Right atrium auricular region (tissue), 2 donors: ENCODE measurements around the gene JMJD1C. TPM values are rescaled to one million over a fixed set of nuclear protein-coding genes. Genes with fewer than 3 reads are reported as not detected.
A peak's percentile ranks its signal among the peaks of the same experiment; 100 is the strongest.

ENCODE experiments used
- DNase-seq: peaks from one replicate; pipeline ENCODE4 v3.0.0-alpha.2; 2019; ENCODE audit warnings: low spot score
- H3K27ac ChIP-seq, 2 donors: fragments of 200-600 bp; sonication (generic); 1 replicate in 1 of 2; 2 replicates in 1 of 2; pipeline ENCODE4 v1.5.1; 2016 to 2019
- H3K27me3 ChIP-seq, 2 donors: fragments of 200-600 bp; sonication (generic); one replicate each; pipeline versions ENCODE4 v1.5.1 to v1.6.0; 2017 to 2019
- H3K36me3 ChIP-seq: fragments of 200-600 bp; sonication (generic); one replicate; pipeline ENCODE4 v1.5.1; 2016
- H3K4me1 ChIP-seq, 2 donors: fragments of 200-600 bp; sonication (generic); one replicate each; pipeline versions ENCODE4 v1.5.1 to v1.6.0; 2017 to 2019
- H3K4me3 ChIP-seq, 2 donors: fragments of 200-600 bp; sonication (generic); 1 replicate in 1 of 2; 2 replicates in 1 of 2; pipeline ENCODE4 v1.5.1; 2017 to 2019; ENCODE audit warnings: mild to moderate bottlenecking in 1 of 2, moderate library complexity in 1 of 2
- H3K9me3 ChIP-seq, 2 donors: fragments of 200-600 bp; sonication (generic); one replicate each; pipeline ENCODE4 v1.5.1; 2019
- total RNA-seq, 2 donors: library from RNA; depleted of rRNA; stranded (reverse); fragments of >200 nt; gene quantifications; one replicate each; pipeline ENCODE4 v1.1.0, GENCODE V29; 2016
- TF ChIP-seq, protein P1 (sequence below), 2 donors: fragments of 200-600 bp; sonication (generic); IDR thresholded peaks; one replicate each; pipeline ENCODE4 v1.5.1; 2019; ENCODE audit warnings: antibody characterized with exemption in 2 of 2

JMJD1C gene
- total RNA-seq, 2 donors from 2014 or later: 45.5 to 57.6 TPM

DNA sequence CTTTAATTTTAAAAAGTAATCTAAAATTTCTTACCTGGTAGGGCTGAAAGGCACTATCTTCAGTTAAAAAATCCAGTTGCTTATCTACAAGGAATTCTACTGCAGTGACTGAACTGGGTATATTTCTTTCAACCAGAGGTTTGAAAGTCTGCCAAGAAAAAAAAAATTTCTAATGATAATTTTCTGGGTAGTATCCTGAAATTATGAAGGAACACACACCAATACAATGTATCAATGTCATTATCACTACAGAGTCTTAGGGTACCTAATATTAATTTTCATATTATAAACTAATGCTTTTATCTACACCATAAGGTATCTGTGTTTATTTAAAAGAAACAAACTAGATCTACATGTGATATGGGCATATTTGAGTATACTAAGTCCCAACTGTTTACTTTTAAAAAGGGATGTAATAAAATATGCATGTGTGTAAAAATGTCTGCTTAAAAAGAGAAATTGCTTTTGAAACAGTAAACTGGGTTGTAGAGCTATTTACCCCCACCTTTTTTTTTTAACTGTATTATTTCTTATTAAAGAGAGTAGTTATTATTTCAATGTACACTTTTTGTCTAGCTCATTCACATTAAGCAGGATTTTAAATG lies 201.1 kb downstream of the JMJD1C start:
- H3K36me3 ChIP-seq: peaks cover 13% of the 10 kb centered on the region
- DNase-seq: no peak
- H3K9me3 ChIP-seq: no peaks in the 10 kb centered on the region
- H3K4me1 ChIP-seq: peaks cover 0 to 46% of the 10 kb centered on the region in 2 donors
- H3K27me3 ChIP-seq: no peaks in the 10 kb centered on the region
- TF ChIP-seq, protein P1, sequence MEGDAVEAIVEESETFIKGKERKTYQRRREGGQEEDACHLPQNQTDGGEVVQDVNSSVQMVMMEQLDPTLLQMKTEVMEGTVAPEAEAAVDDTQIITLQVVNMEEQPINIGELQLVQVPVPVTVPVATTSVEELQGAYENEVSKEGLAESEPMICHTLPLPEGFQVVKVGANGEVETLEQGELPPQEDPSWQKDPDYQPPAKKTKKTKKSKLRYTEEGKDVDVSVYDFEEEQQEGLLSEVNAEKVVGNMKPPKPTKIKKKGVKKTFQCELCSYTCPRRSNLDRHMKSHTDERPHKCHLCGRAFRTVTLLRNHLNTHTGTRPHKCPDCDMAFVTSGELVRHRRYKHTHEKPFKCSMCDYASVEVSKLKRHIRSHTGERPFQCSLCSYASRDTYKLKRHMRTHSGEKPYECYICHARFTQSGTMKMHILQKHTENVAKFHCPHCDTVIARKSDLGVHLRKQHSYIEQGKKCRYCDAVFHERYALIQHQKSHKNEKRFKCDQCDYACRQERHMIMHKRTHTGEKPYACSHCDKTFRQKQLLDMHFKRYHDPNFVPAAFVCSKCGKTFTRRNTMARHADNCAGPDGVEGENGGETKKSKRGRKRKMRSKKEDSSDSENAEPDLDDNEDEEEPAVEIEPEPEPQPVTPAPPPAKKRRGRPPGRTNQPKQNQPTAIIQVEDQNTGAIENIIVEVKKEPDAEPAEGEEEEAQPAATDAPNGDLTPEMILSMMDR (IDR thresholded peaks at IDR 0.05): no peak
- peak overlapping the region; percentile 90 to 91 for H3K27ac ChIP-seq
- peak overlapping the region; percentile 41 to 58 for H3K4me3 ChIP-seq

DNA sequence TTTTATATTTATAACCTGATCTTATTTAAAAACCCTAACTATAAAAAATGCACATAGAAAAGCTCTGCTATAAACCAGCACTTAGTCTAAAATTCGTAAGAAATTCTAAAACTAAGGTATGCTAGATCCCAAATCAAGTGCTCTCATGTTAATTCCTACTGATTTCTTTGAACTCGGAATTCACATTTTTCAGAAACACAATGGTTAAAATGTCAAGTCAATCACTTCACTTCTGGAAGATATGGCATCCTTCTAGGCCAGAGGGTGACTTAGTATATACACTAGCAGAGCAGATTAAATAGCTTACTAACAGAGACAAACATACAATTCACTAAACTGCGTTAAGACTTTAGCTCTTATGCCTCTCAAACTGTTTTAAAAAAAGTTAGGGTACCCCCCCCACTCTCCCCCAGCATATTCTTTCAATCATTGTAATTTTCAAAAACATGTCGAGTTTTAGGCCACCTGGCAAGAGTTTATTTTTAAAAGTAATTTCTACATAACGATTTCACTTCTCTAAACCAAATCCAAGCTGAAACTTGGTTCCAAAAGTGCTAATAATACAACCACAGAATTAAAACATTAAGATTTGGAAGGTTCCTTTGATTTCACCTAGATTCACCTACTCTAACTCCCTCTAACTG lies 203.2 kb downstream of the JMJD1C start:
- Histone ChIP-seq H3K27me3 (no peaks in the 10 kb centered on the region), H3K36me3 (peaks cover 13% of the 10 kb centered on the region), H3K4me1 (peaks cover 0 to 63% of the 10 kb centered on the region in 2 donors), H3K9me3 (no peaks in the 10 kb centered on the region), H3K27ac (peak overlapping the region; percentile 10 to 91), H3K4me3 (no peak overlapping the region)
- DNase-seq: no peak
- TF ChIP-seq, protein P1 (IDR thresholded peaks at IDR 0.05): no peak

DNA sequence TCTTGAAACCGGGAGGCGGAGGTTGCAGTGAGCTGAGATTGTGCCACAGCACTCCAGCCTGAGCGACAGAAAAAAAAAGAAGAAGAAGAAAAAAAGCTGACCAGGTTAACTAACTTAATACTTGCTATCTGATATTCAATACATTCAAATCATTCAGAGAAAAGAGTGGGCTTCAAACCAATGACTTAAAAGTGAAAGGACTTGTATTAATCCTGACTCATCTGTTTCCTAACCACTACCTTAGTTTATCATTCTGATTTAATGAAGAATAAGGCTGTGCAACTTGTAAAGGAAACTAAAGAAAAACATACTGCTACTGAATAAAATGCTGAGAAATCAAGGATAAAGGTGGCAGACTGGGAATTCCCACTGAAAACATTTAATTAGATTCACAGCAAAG lies 204.3 kb downstream of the JMJD1C start:
- Histone ChIP-seq H3K4me3 (no peak overlapping the region), H3K27ac (peak overlapping the region; percentile 1 to 91), H3K36me3 (peaks cover 13% of the 10 kb centered on the region), H3K4me1 (peaks cover 0 to 68% of the 10 kb centered on the region in 2 donors), H3K27me3 (no peaks in the 10 kb centered on the region), H3K9me3 (no peaks in the 10 kb centered on the region)
- no peak for DNase-seq
- TF ChIP-seq, protein P1 (IDR thresholded peaks at IDR 0.05): no peak

DNA sequence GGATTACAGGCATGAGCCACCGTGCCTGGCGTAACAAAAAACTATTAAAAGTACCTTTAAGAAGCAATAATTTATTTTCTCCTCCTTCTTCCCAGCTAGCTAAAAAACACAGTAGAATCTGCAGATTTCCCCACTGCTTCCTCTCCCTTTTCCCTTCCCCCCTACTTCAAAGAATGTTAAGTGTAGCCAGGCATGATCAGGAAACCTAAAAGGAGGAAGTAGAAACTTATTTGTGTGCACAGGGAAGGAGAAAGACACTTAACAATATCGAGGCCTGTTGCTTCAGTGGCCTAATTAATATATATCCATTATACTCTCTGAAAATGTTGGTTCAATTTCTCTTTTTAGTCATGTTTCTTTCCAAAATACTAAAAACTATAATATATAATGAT lies 204.9 kb downstream of the JMJD1C start:
- TF ChIP-seq, protein P1 (IDR thresholded peaks at IDR 0.05): no peak
- H3K9me3 ChIP-seq: no peaks in the 10 kb centered on the region
- peaks cover 0 to 75% of the 10 kb centered on the region in 2 donors for H3K4me1 ChIP-seq
- peaks cover 13% of the 10 kb centered on the region for H3K36me3 ChIP-seq
- DNase-seq: no peak
- no peaks in the 10 kb centered on the region for H3K27me3 ChIP-seq
- peak overlapping the region in 1 of 2 donors; percentile 91 for H3K27ac ChIP-seq
- H3K4me3 ChIP-seq: no peak overlapping the region

DNA sequence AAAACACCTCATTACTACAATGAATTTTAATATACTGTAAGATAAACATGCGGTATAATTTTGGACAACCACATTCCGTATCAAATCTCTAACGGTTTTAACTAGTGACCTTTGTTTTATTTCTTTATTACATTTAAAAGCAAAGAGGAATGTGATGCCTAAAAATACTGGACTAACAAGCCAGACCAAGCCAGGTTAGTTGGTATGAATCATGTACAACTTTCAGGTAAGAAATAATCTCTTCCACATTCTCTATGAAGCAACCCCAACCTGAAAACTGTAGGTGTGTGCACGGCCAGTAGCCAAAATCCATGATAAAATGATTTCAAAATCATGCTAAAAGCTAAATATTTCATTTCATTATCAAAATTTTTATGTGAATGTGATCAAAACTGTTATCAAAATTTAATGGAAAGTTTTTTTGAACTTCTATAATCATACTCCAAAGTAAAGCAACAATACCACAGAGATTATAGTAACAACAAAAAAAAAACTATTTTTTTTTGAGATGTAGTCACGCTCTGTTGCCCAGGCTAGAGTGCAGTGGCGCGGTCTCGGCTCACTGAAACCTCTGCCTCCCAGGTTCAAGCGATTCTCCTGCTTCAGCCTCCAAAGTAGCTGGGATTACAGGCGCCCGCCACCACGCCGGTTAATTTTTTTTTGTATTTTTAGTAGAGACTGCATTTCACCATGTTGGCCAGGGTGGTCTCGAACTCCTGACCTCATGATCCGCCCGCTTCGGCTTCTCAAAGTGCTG lies 205.5 kb downstream of the JMJD1C start:
- Histone ChIP-seq H3K27me3 (no peaks in the 10 kb centered on the region), H3K4me1 (peaks cover 0 to 80% of the 10 kb centered on the region in 2 donors), H3K9me3 (no peaks in the 10 kb centered on the region), H3K27ac (peak overlapping the region in 1 of 2 donors; percentile 91), H3K36me3 (peaks cover 13% of the 10 kb centered on the region), H3K4me3 (no peak overlapping the region)
- DNase-seq: no peak
- TF ChIP-seq, protein P1 (IDR thresholded peaks at IDR 0.05): no peak
